HCT116 (cell line): ENCODE data around the gene GPLD1. TPM values are rescaled to one million over a fixed set of nuclear protein-coding genes. Genes with fewer than 3 reads are reported as not detected.
"Not testable (repeated sequence)": the region's sequence is repeated elsewhere in the genome, so short reads cannot be mapped to it uniquely, and the experiment has no call there.

Source experiments
- ATAC-seq: fragments of 200-7000 bp; cut with Tn5 transposase; 2 replicates; pipeline ENCODE4 v1.9.1; 2020; ENCODE audit warnings: mild to moderate bottlenecking, moderate library complexity
- BruUV-seq: library from RNA; stranded (reverse); fragments of 400-500 nt; replicated peaks from 2 replicates; lab custom pipeline; 2021; lab: Mats Ljungman, UMichigan
- CTCF ChIA-PET: fragments of 300-600 bp; sonication (Branson Sonifier 250); formaldehyde crosslinking; loops from one replicate; lab custom pipeline; 2021; ENCODE audit warnings: antibody characterized with exemption; lab: Charles Lee
- POLR2A ChIA-PET: fragments of 300-600, 350-600 bp; sonication (Branson Sonifier 250); formaldehyde crosslinking; loops from one replicate; lab custom pipeline; 2021; ENCODE audit warnings: antibody characterized with exemption; lab: Charles Lee
- RAD21 ChIA-PET, 2 experiments: fragments of 300-600 bp; sonication (Branson Sonifier 250); formaldehyde crosslinking; loops; one replicate each; lab custom pipeline; 2023; ENCODE audit warnings: low total read pairs in 2 of 2; ENCODE audit not compliant: uncharacterized antibody in 2 of 2, unreplicated experiment in 2 of 2, low non-redundant PET in 1 of 2; lab: Charles Lee
- DNase-seq: peaks from one replicate; pipeline ENCODE4 v3.0.0-alpha.2; 2010; ENCODE audit warnings: low read depth, low spot score
- H2AFZ ChIP-seq: fragments of 200-600 bp; shearing (Covaris generic), sonication (generic); 2 replicates; pipeline ENCODE4 v1.6.1; 2017; ENCODE audit warnings: low read depth, mixed run types, mixed read lengths, antibody characterized with exemption, low read length; ENCODE audit not compliant: poor library complexity, severe bottlenecking
- H3K27ac ChIP-seq: 2 replicates; pipeline ENCODE4 v1.5.1; 2012; ENCODE audit warnings: low read depth, low read length
- H3K27me3 ChIP-seq: fragments of 200-600 bp; sonication (generic); 2 replicates; pipeline ENCODE4 v1.6.1; 2016; ENCODE audit warnings: mixed run types, low read length, mixed read lengths; ENCODE audit not compliant: insufficient read depth
- H3K36me3 ChIP-seq, 2 experiments: fragments of 200-500 bp in 1 of 2; fragments of 200-600 bp in 1 of 2; sonication (Bioruptor generic) in 1 of 2; sonication (generic) in 1 of 2; 2 replicates each; pipeline versions ENCODE4 v1.5.1 to v1.6.1; 2014 to 2016; ENCODE audit warnings: low read length in 2 of 2, inconsistent platforms in 1 of 2, mixed read lengths in 1 of 2, mixed run types in 1 of 2; ENCODE audit not compliant: insufficient read depth in 2 of 2, control insufficient read depth in 1 of 2
- H3K4me1 ChIP-seq, 2 experiments: fragments of 200-600 bp in 1 of 2; sonication (generic) in 1 of 2; 2 replicates each; pipeline versions ENCODE4 v1.5.1 to v1.6.1; 2012 to 2017; ENCODE audit warnings: low read length in 2 of 2, inconsistent platforms in 1 of 2, mild to moderate bottlenecking in 1 of 2, mixed read lengths in 1 of 2, mixed run types in 1 of 2, moderate library complexity in 1 of 2; ENCODE audit not compliant: insufficient read depth in 2 of 2, control insufficient read depth in 1 of 2
- H3K4me2 ChIP-seq: fragments of 200-600 bp; sonication (generic); 2 replicates; pipeline ENCODE4 v1.6.1; 2017; ENCODE audit warnings: mixed run types, low read length, mixed read lengths
- H3K4me3 ChIP-seq, 2 experiments: fragments of 200-600 bp in 1 of 2; sonication (generic) in 1 of 2; replicated peaks in 1 of 2; 2 replicates each; pipeline ENCODE4 v1.5.1; 2011 to 2016; ENCODE audit warnings: low read length in 2 of 2, control low read depth in 1 of 2, low read depth in 1 of 2, mild to moderate bottlenecking in 1 of 2, mixed read lengths in 1 of 2, mixed run types in 1 of 2
- H3K79me2 ChIP-seq: fragments of 200-600 bp; sonication (generic); 2 replicates; pipeline ENCODE4 v1.6.1; 2017; ENCODE audit warnings: mild to moderate bottlenecking, mixed run types, low read length, moderate library complexity, mixed read lengths; ENCODE audit not compliant: insufficient read depth
- H3K9ac ChIP-seq: fragments of 200-600 bp; sonication (generic); 2 replicates; pipeline ENCODE4 v1.6.1; 2016; ENCODE audit warnings: low read length, mixed read lengths
- H3K9me2 ChIP-seq: fragments of 200-600 bp; sonication (generic), shearing (Covaris generic); 2 replicates; pipeline ENCODE4 v1.6.1; 2017; ENCODE audit warnings: mixed run types, mild to moderate bottlenecking, moderate library complexity; ENCODE audit not compliant: insufficient read depth
- H3K9me3 ChIP-seq, 2 experiments: fragments of 200-500 bp in 1 of 2; fragments of 200-600 bp in 1 of 2; sonication (Bioruptor generic) in 1 of 2; sonication (generic) in 1 of 2; 2 replicates each; pipeline ENCODE4 v1.6.1; 2014 to 2017; ENCODE audit warnings: low read length in 2 of 2, mixed read lengths in 2 of 2, inconsistent platforms in 1 of 2, low read depth in 1 of 2, mild to moderate bottlenecking in 1 of 2, mixed run types in 1 of 2, moderate library complexity in 1 of 2; ENCODE audit not compliant: control insufficient read depth in 1 of 2, insufficient read depth in 1 of 2
- H4K20me1 ChIP-seq: fragments of 200-600 bp; sonication (generic), shearing (Covaris generic); 2 replicates; pipeline ENCODE4 v1.6.1; 2017; ENCODE audit warnings: mixed run types, mild to moderate bottlenecking, moderate library complexity; ENCODE audit not compliant: insufficient read depth
- CEBPB ChIP-seq: IDR thresholded peaks from 2 replicates; pipeline ENCODE4 v1.6.1; 2012; ENCODE audit warnings: low read depth
- EGR1 ChIP-seq: IDR thresholded peaks from 2 replicates; pipeline ENCODE4 v1.6.1; 2012; ENCODE audit warnings: low read depth
- FOSL1 ChIP-seq: IDR thresholded peaks from 2 replicates; pipeline ENCODE4 v1.6.1; 2012; ENCODE audit warnings: low read depth
- JUND ChIP-seq: IDR thresholded peaks from 2 replicates; pipeline ENCODE4 v1.6.1; 2012
- POLR2AphosphoS5 ChIP-seq: IDR thresholded peaks from 2 replicates; pipeline ENCODE4 v1.6.1; 2011; ENCODE audit warnings: mild to moderate bottlenecking, low read depth, low read length, moderate library complexity
- REST ChIP-seq: IDR thresholded peaks from 2 replicates; pipeline ENCODE4 v1.6.1; 2012; ENCODE audit warnings: low read depth
- SIN3A ChIP-seq: IDR thresholded peaks from 2 replicates; pipeline ENCODE4 v1.6.1; 2012; ENCODE audit warnings: low read depth
- SP1 ChIP-seq: IDR thresholded peaks from 2 replicates; pipeline ENCODE4 v1.6.1; 2012; ENCODE audit warnings: low read depth
- SRF ChIP-seq: IDR thresholded peaks from 2 replicates; pipeline ENCODE4 v1.6.1; 2012; ENCODE audit warnings: low read depth
- TCF7L2 ChIP-seq: IDR thresholded peaks from 2 replicates; pipeline ENCODE4 v1.7.0; 2011; ENCODE audit warnings: borderline replicate concordance, inconsistent platforms; ENCODE audit not compliant: insufficient read depth, insufficient read length; ENCODE audit errors: extremely low read depth
- YY1 ChIP-seq: IDR thresholded peaks from 2 replicates; pipeline ENCODE4 v1.6.1; 2011; ENCODE audit warnings: low read length, low read depth, moderate library complexity, mild to moderate bottlenecking; ENCODE audit not compliant: insufficient replicate concordance; ENCODE audit errors: extremely low read depth
- ZFX ChIP-seq: fragments of 450-650 bp; IDR thresholded peaks from 2 replicates; pipeline ENCODE4 v1.6.1; 2017
- intact Hi-C: fragments of 100-400 bp; cut with micrococcal nuclease; formaldehyde crosslinking; loops from 2 replicates; pipeline ENCODE4 v1.10.0; 2022
- total RNA-seq: library from RNA; stranded (reverse); gene quantifications from one replicate; pipeline ENCODE4 v1.2.1, GENCODE V29; 2021; ENCODE audit not compliant: unreplicated experiment
- TF ChIP-seq, protein P1 (sequence below): IDR thresholded peaks from 2 replicates; pipeline ENCODE4 v1.6.1; 2012
- TF ChIP-seq, protein P2 (sequence below): IDR thresholded peaks from 2 replicates; pipeline ENCODE4 v1.6.1; 2012
- TF ChIP-seq, protein P3 (sequence below): IDR thresholded peaks from 2 replicates; pipeline ENCODE4 v1.6.1; 2011; ENCODE audit warnings: mild to moderate bottlenecking, low read length, moderate library complexity; ENCODE audit not compliant: insufficient replicate concordance; ENCODE audit errors: extremely low read depth

The GPLD1 gene
- total RNA-seq, 1 experiment from 2014 or later: 2.1 TPM

- TF ChIP-seq REST: no peak
- TF ChIP-seq, protein P1, sequence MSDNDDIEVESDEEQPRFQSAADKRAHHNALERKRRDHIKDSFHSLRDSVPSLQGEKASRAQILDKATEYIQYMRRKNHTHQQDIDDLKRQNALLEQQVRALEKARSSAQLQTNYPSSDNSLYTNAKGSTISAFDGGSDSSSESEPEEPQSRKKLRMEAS: no peak
- TF ChIP-seq EGR1: no peak
These were observed 73.6 kb downstream of the GPLD1 start (continued) for GRCh38 chr6:24415753-24416152.

DNA sequence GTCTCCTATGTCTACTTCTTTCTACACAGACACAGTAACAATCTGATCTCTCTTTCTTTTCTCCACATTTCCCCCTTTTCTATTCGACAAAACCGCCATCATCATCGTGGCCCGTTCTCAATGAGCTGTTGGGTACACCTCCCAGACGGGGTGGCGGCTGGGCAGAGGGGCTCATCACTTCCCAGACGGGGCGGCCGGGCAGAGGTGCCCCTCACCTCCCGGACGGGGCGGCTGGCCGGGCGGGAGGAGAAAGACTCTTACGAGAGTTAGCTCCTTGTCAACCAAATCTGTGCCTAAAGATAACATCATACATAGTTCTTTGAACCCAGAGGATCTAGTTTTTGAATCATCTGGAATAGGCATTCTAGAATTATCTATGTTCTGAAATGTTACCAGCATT lies 74.8 kb downstream of the GPLD1 start:
- H3K27me3 ChIP-seq, RAD21 ChIA-PET, DNase-seq, H3K9me2 ChIP-seq, BruUV-seq, H3K27ac ChIP-seq, H3K4me1 ChIP-seq, H2AFZ ChIP-seq, H4K20me1 ChIP-seq, H3K4me3 ChIP-seq, H3K9me3 ChIP-seq, H3K9ac ChIP-seq, ATAC-seq, CTCF ChIA-PET, intact Hi-C loops, H3K4me2 ChIP-seq, POLR2A ChIA-PET: not testable (repeated sequence)
- H3K36me3 ChIP-seq: peaks cover 38 to 49% of the 10 kb centered on the region in 2 experiments
- H3K79me2 ChIP-seq: peaks cover 42% of the 10 kb centered on the region

DNA sequence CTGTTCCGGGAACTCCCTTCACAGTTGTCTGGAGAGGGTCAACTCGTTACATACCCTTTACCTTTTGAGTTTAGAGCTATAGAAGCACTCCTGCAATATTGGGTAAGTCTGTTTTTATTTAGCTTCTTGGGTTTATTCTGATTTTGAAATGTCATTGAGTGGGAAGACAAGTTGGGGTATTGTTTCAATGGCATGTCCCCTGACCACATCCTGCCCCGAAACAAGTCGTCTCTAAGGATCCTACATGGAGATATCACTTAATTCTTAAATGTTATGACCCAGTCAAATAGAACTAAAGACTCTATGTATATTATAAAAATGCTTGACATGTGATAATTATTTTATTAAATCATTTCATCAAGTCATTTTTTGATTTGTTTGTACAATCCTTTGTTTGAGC lies 77.1 kb downstream of the GPLD1 start:
- Histone ChIP-seq H3K4me3 (no peak overlapping the region), H3K9me3 (no peaks in the 10 kb centered on the region), H3K79me2 (peaks cover 64% of the 10 kb centered on the region), H4K20me1 (no peaks in the 10 kb centered on the region), H2AFZ (no peak overlapping the region), H3K36me3 (peaks cover 51 to 52% of the 10 kb centered on the region in 2 experiments), H3K27ac (no peak overlapping the region), H3K9me2 (no peaks in the 10 kb centered on the region), H3K9ac (no peak overlapping the region), H3K27me3 (no peaks in the 10 kb centered on the region), H3K4me1 (no peaks in the 10 kb centered on the region), H3K4me2 (no peak overlapping the region)
- no TSS peak for BruUV-seq
- ATAC-seq (no peak), DNase-seq (no peak)
- RAD21 ChIA-PET: no interaction called here
- CTCF ChIA-PET: no interaction called here
- POLR2A ChIA-PET: no interaction called here
- intact Hi-C loops: no loop called here
- TF ChIP-seq FOSL1: no peak
- no peak for TF ChIP-seq YY1
- TF ChIP-seq JUND: no peak
- TF ChIP-seq SIN3A: no peak
- TF ChIP-seq, protein P2, sequence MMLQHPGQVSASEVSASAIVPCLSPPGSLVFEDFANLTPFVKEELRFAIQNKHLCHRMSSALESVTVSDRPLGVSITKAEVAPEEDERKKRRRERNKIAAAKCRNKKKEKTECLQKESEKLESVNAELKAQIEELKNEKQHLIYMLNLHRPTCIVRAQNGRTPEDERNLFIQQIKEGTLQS: no peak
- no peak for TF ChIP-seq SRF
- TF ChIP-seq TCF7L2: no peak
- TF ChIP-seq, protein P3, sequence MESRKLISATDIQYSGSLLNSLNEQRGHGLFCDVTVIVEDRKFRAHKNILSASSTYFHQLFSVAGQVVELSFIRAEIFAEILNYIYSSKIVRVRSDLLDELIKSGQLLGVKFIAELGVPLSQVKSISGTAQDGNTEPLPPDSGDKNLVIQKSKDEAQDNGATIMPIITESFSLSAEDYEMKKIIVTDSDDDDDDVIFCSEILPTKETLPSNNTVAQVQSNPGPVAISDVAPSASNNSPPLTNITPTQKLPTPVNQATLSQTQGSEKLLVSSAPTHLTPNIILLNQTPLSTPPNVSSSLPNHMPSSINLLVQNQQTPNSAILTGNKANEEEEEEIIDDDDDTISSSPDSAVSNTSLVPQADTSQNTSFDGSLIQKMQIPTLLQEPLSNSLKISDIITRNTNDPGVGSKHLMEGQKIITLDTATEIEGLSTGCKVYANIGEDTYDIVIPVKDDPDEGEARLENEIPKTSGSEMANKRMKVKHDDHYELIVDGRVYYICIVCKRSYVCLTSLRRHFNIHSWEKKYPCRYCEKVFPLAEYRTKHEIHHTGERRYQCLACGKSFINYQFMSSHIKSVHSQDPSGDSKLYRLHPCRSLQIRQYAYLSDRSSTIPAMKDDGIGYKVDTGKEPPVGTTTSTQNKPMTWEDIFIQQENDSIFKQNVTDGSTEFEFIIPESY: no peak
- no peak for TF ChIP-seq ZFX
- no peak for TF ChIP-seq CEBPB
- no peak for TF ChIP-seq SP1
- no peak for TF ChIP-seq POLR2AphosphoS5
